Ovary (tissue), 9 donors: ENCODE data around the gene DNAJC21. TPM values are rescaled to one million over a fixed set of nuclear protein-coding genes. Genes with fewer than 3 reads are reported as not detected.
"Not testable (repeated sequence)": the region's sequence is repeated elsewhere in the genome, so short reads cannot be mapped to it uniquely, and the experiment has no call there.

ENCODE experiments used
- DNase-seq, 5 donors: peaks; one replicate each; pipeline ENCODE4 v3.0.0-alpha.2; 2019 to 2020
- H3K27ac ChIP-seq, 2 donors: fragments of 200-600 bp; one replicate each; pipeline versions ENCODE4 v1.5.1 to v1.8.0; 2019 to 2022
- H3K27me3 ChIP-seq: fragments of 200-600 bp; one replicate; pipeline ENCODE4 v1.8.0; 2022
- H3K36me3 ChIP-seq: fragments of 200-600 bp; sonication (generic); one replicate; pipeline ENCODE4 v1.5.1; 2019
- H3K4me1 ChIP-seq: one replicate; pipeline ENCODE4 v1.8.1; 2013; ENCODE audit warnings: mild to moderate bottlenecking, moderate library complexity; ENCODE audit not compliant: insufficient read depth
- H3K4me3 ChIP-seq: fragments of 200-600 bp; sonication (generic); one replicate; pipeline ENCODE4 v1.5.1; 2017
- H3K9me3 ChIP-seq, 2 donors: fragments of 200-600 bp in 1 of 2; sonication (generic) in 1 of 2; one replicate each; pipeline versions ENCODE4 v1.5.1 to v1.8.1; 2013 to 2019; ENCODE audit warnings: mild to moderate bottlenecking in 1 of 2, moderate library complexity in 1 of 2
- CTCF ChIP-seq, 3 donors: fragments of 450-650 bp in 2 of 3; fragments of 200-600 bp in 1 of 3; IDR thresholded peaks; one replicate each; pipeline versions ENCODE4 v1.5.1 to v1.8.0; 2016 to 2022; ENCODE audit warnings: antibody characterized with exemption in 3 of 3, mild to moderate bottlenecking in 1 of 3
- EP300 ChIP-seq: sonication (generic); formaldehyde crosslinking; IDR thresholded peaks from one replicate; pipeline ENCODE4 v1.6.1; 2017; ENCODE audit warnings: antibody characterized with exemption
- POLR2A ChIP-seq: fragments of 450-650 bp; IDR thresholded peaks from one replicate; pipeline ENCODE4 v1.6.1; 2017; ENCODE audit warnings: antibody characterized with exemption, mild to moderate bottlenecking, moderate library complexity
- WGBS, 3 donors: extraction: QIAGEN DNeasy Blood & Tissue Kit in 1 of 3; methylation state at CpG; one replicate each; pipeline versions ENCODE4 v1.1.5 to v1.1.7; 2013 to 2017; 5-methylcytosine and 5-hydroxymethylcytosine counted together
- intact Hi-C, 4 donors: fragments of 100-400 bp; cut with DNase I; formaldehyde crosslinking; loops; one replicate each; pipeline versions ENCODE4 v1.11.0 to v1.15.1; 2022 to 2023
- polyA plus RNA-seq, 2 donors: library from polyadenylated mRNA; stranded (reverse); fragments of 200-250 nt in 1 of 2; fragments of 350-450 nt in 1 of 2; fragmentation: Illumina TruSeq in 1 of 2; extraction: RNeasy Lipid Tissue Mini Kit (QIAGEN cat#74804) in 1 of 2; gene quantifications; one replicate each; pipeline ENCODE4 v1.2.3, GENCODE V29; 2013 to 2014
- total RNA-seq, 7 donors: library from RNA; depleted of rRNA in 2 of 7; stranded (reverse); fragments of >200 nt in 2 of 7; fragmentation: NEBNext Ultra II Directional in 3 of 7; extraction: Animal tissue kit (Norgen Biotek cat#: 25700) in 3 of 7; gene quantifications; one replicate each; pipeline versions ENCODE4 v1.1.0 to v1.2.4, GENCODE V29; 2016 to 2023
- donor health status: DM: no; HTN: no; CAD: no; lungs with moderate emphysema.
- donor health status: DM: no; HTN: no; CAD: no.
- donor health status: Bipolar disorder and iron deficiency.
- donor health status: DM: yes; HTN: yes; CAD: no.
- donor health status: DM: no; HTN: no; CAD: no.
- donor health status: DM: yes; HTN: yes; CAD: no.

The DNAJC21 gene
- total and polyA plus RNA-seq, 9 donors: 19.4 to 38.7 (median 31.8) TPM

GRCh38 chr5:34915856-34916192 lies 13.5 kb upstream of the DNAJC21 start:
- 0 to 1% (median 0%) methylated on average over 20 of the region's 20 CpGs for WGBS, 3 donors
- peak overlapping the region; percentile 87 for H3K4me3 ChIP-seq
- H3K27ac ChIP-seq: peak overlapping the region; percentile 39 to 90
- H3K9me3 ChIP-seq: no peaks in the 10 kb centered on the region
- intact Hi-C loops: loop anchor here in 1 of 4 donors (10.0 kb wide), 1 partner anchor 1239 kb away; the partner anchor contains the start of genes LMBRD2 and SKP2
- DNase-seq: no peak
- H3K36me3 ChIP-seq: no peaks in the 10 kb centered on the region
- H3K27me3 ChIP-seq: no peaks in the 10 kb centered on the region
- peaks cover 6% of the 10 kb centered on the region for H3K4me1 ChIP-seq
- no peak for TF ChIP-seq CTCF (IDR thresholded peaks at IDR 0.05)
- TF ChIP-seq POLR2A: no peak
- no peak for TF ChIP-seq EP300

GRCh38 chr5:34916518-34916917 lies 12.8 kb upstream of the DNAJC21 start:
- Histone ChIP-seq H3K27me3 (no peaks in the 10 kb centered on the region), H3K4me1 (peaks cover 6% of the 10 kb centered on the region), H3K27ac (no peak overlapping the region), H3K36me3 (no peaks in the 10 kb centered on the region), H3K9me3 (no peaks in the 10 kb centered on the region), H3K4me3 (peak overlapping the region; percentile 87)
- TF ChIP-seq POLR2A (no peak), CTCF (IDR thresholded peaks at IDR 0.05) (no peak)
- DNase-seq: no peak
- intact Hi-C loops: loop anchor here in 1 of 4 donors (10.0 kb wide), 1 partner anchor 1238 kb away; the partner anchor contains the start of genes LMBRD2 and SKP2
- WGBS, 3 donors: 9 to 18% (median 11%) methylated on average over 6 of the region's 6 CpGs

- H3K4me3 ChIP-seq: no peak overlapping the region
- 71 to 81% (median 78%) methylated on average over 4 of the region's 4 CpGs for WGBS, 3 donors
These were observed 11.3 kb upstream of the DNAJC21 start for GRCh38 chr5:34918025-34918424.

GRCh38 chr5:34919077-34919476 lies 10.3 kb upstream of the DNAJC21 start:
- Histone ChIP-seq H3K4me1 (peaks cover 4% of the 10 kb centered on the region), H3K4me3 (no peak overlapping the region), H3K27ac (no peak overlapping the region), H3K9me3 (no peaks in the 10 kb centered on the region), H3K36me3 (no peaks in the 10 kb centered on the region), H3K27me3 (no peaks in the 10 kb centered on the region)
- DNase-seq: no peak
- TF ChIP-seq POLR2A (no peak), CTCF (IDR thresholded peaks at IDR 0.05) (no peak), EP300 (no peak)
- intact Hi-C loops: loop anchor here in 1 of 4 donors (10.0 kb wide), 1 partner anchor 1236 kb away; the partner anchor contains the start of genes LMBRD2 and SKP2
- 63 to 79% (median 76%) methylated on average over 4 of the region's 4 CpGs for WGBS, 3 donors

More at GRCh38 chr5:34918025-34918424, 11.3 kb upstream of the DNAJC21 start:
- Histone ChIP-seq H3K27me3 (no peaks in the 10 kb centered on the region), H3K9me3 (no peaks in the 10 kb centered on the region), H3K4me1 (peaks cover 6% of the 10 kb centered on the region), H3K36me3 (no peaks in the 10 kb centered on the region), H3K27ac (no peak overlapping the region)
- intact Hi-C loops: loop anchor here in 1 of 4 donors (10.0 kb wide), 1 partner anchor 1237 kb away; the partner anchor contains the start of genes LMBRD2 and SKP2
- TF ChIP-seq EP300 (no peak), POLR2A (no peak), CTCF (IDR thresholded peaks at IDR 0.05) (no peak)
- no peak for DNase-seq

- H3K27ac ChIP-seq, H3K4me3 ChIP-seq, H3K9me3 ChIP-seq, H3K4me1 ChIP-seq, H3K36me3 ChIP-seq, DNase-seq, intact Hi-C loops, H3K27me3 ChIP-seq: not testable (repeated sequence)
- WGBS, 3 donors: 77 to 87% (median 80%) methylated on average over 9 of the region's 9 CpGs
These were observed 6.1 kb upstream of the DNAJC21 start for GRCh38 chr5:34923256-34923655.
